Muscle of leg (tissue), 16 donors: ENCODE results near the gene SEPHS1. TPM values are rescaled to one million over a fixed set of nuclear protein-coding genes. Genes with fewer than 3 reads are reported as not detected.

ENCODE experiments used
- DNase-seq: peaks from one replicate; pipeline ENCODE4 v3.0.0; 2013
- H3K27ac ChIP-seq: one replicate; pipeline ENCODE4 v1.5.1; 2013; ENCODE audit warnings: mild to moderate bottlenecking, low read length, control low read depth
- H3K27me3 ChIP-seq: one replicate; pipeline ENCODE4 v1.6.1; 2013; ENCODE audit warnings: low read length; ENCODE audit not compliant: control insufficient read depth, insufficient read depth
- H3K36me3 ChIP-seq: one replicate; pipeline ENCODE4 v1.6.1; 2013; ENCODE audit warnings: low read length; ENCODE audit not compliant: control insufficient read depth, insufficient read depth
- H3K4me1 ChIP-seq: one replicate; pipeline ENCODE4 v1.6.1; 2013; ENCODE audit warnings: low read length; ENCODE audit not compliant: control insufficient read depth, insufficient read depth
- H3K4me3 ChIP-seq: one replicate; pipeline ENCODE4 v1.5.1; 2013; ENCODE audit warnings: low read length, control low read depth
- H3K9me3 ChIP-seq: replicated peaks from 2 replicates; pipeline ENCODE4 v1.6.1; 2013; ENCODE audit warnings: low read depth, low read length; ENCODE audit not compliant: control insufficient read depth
- whole genome bisulfite sequencing: methylation state at CpG from one replicate; pipeline ENCODE4 v1.1.5; 2013; ENCODE audit warnings: missing lambda C conversion rate; ENCODE audit not compliant: insufficient coverage; 5-methylcytosine and 5-hydroxymethylcytosine counted together
- long read RNA-seq, 11 donors: transcript quantifications; one replicate each; lab custom pipeline, GENCODE V29; 2026
- polyA plus RNA-seq, 8 donors: library from polyadenylated mRNA; unstranded; fragments of 120-200 nt; gene quantifications; one replicate each; pipeline versions ENCODE4 v1.2.1 to v1.2.3, GENCODE V29; 2013; ENCODE audit warnings: inconsistent platforms in 1 of 8, low replicate concordance in 1 of 8; ENCODE audit not compliant: insufficient read length in 8 of 8, insufficient read depth in 1 of 8
- total RNA-seq: library from RNA; stranded (reverse); fragments of 120-200 nt; gene quantifications from one replicate; pipeline ENCODE4 v1.2.4, GENCODE V29; 2013

Gene SEPHS1
- total RNA-seq (40.1 TPM), polyA plus RNA-seq (10 to 100 TPM; 51.8 to 76.0 (median 62.7) TPM)
- long read RNA-seq, donor 1, partial matches to known transcripts, result 6 of 9 reads
- long read RNA-seq, donor 1, other reads (novel, unspliced or antisense), result 0 of 9 reads
- long read RNA-seq, donor 2, partial matches to known transcripts, result 0 of 1 reads
- long read RNA-seq, donor 2, other reads (novel, unspliced or antisense), result 0 of 1 reads
- long read RNA-seq, donor 3, transcript SEPHS1-201 (9 exons, 3,273 nt), result major isoform, 16 of 52 reads
- long read RNA-seq, donor 3, partial matches to known transcripts, result 29 of 52 reads
- long read RNA-seq, donor 3, other reads (novel, unspliced or antisense), result 7 of 52 reads
- long read RNA-seq, donor 4, transcript SEPHS1-201 (9 exons, 3,273 nt), result major isoform, 5 of 13 reads
- long read RNA-seq, donor 4, partial matches to known transcripts, result 0 of 13 reads
- long read RNA-seq, donor 4, other reads (novel, unspliced or antisense), result 8 of 13 reads
- long read RNA-seq, donor 5, transcript SEPHS1-201 (9 exons, 3,273 nt), result major isoform, 30 of 87 reads
- long read RNA-seq, donor 5, partial matches to known transcripts, result 39 of 87 reads
- long read RNA-seq, donor 5, other reads (novel, unspliced or antisense), result 15 of 87 reads
- long read RNA-seq, donor 6, transcript SEPHS1-201 (9 exons, 3,273 nt), result major isoform, 19 of 53 reads
- long read RNA-seq, donor 6, partial matches to known transcripts, result 19 of 53 reads
- long read RNA-seq, donor 6, other reads (novel, unspliced or antisense), result 13 of 53 reads
- long read RNA-seq, donor 7, transcript SEPHS1-201 (9 exons, 3,273 nt), result major isoform, 10 of 34 reads
- long read RNA-seq, donor 7, partial matches to known transcripts, result 14 of 34 reads
- long read RNA-seq, donor 7, other reads (novel, unspliced or antisense), result 10 of 34 reads
- long read RNA-seq, donor 8, transcript SEPHS1-201 (9 exons, 3,273 nt), result major isoform, 8 of 8 reads
- long read RNA-seq, donor 8, partial matches to known transcripts, result 0 of 8 reads
- long read RNA-seq, donor 8, other reads (novel, unspliced or antisense), result 0 of 8 reads
- long read RNA-seq, donor 9, transcript SEPHS1-201 (9 exons, 3,273 nt), result major isoform, 9 of 16 reads
- long read RNA-seq, donor 9, partial matches to known transcripts, result 7 of 16 reads
- long read RNA-seq, donor 9, other reads (novel, unspliced or antisense), result 0 of 16 reads
- long read RNA-seq, donor 10, transcript SEPHS1-201 (9 exons, 3,273 nt), result major isoform, 10 of 22 reads
- long read RNA-seq, donor 10, partial matches to known transcripts, result 0 of 22 reads
- long read RNA-seq, donor 10, other reads (novel, unspliced or antisense), result 11 of 22 reads
- long read RNA-seq, donor 11, transcript SEPHS1-201 (9 exons, 3,273 nt), result major isoform, 10 of 23 reads
- long read RNA-seq, donor 11, partial matches to known transcripts, result 7 of 23 reads
- long read RNA-seq, donor 11, other reads (novel, unspliced or antisense), result 6 of 23 reads

- Histone ChIP-seq H3K9me3 (no peaks in the 10 kb centered on the region), H3K27ac (peak within 1 kb of the TSS; percentile 97), H3K4me1 (peaks cover 22% of the 10 kb centered on the region), H3K27me3 (peaks cover 21% of the 10 kb centered on the region), H3K4me3 (peak within 1 kb of the TSS; percentile 81), H3K36me3 (peaks cover 4% of the 10 kb centered on the region)
- WGBS, result under 1% methylated on average over 58 of the region's 65 CpGs
- DNase-seq, result peak; percentile 89
Observed at GRCh38 chr10:13348216-13349017, at the start of gene SEPHS1. SEPHS1 (minus strand) TSS chr10:13348293; CDS start chr10:13344950, 3,343 bp downstream.

- WGBS, result 100% methylated on average over 3 of the region's 3 CpGs
- H3K27me3 ChIP-seq, result no peaks in the 10 kb centered on the region
- no peak for DNase-seq
- no peak overlapping the region for H3K4me3 ChIP-seq
- no peaks in the 10 kb centered on the region for H3K36me3 ChIP-seq
- no peak overlapping the region for H3K27ac ChIP-seq
- peaks cover 2% of the 10 kb centered on the region for H3K9me3 ChIP-seq
- H3K4me1 ChIP-seq, result no peaks in the 10 kb centered on the region
Observed at GRCh38 chr10:13397052-13397451, 49.0 kb upstream of the SEPHS1 start.

DNA sequence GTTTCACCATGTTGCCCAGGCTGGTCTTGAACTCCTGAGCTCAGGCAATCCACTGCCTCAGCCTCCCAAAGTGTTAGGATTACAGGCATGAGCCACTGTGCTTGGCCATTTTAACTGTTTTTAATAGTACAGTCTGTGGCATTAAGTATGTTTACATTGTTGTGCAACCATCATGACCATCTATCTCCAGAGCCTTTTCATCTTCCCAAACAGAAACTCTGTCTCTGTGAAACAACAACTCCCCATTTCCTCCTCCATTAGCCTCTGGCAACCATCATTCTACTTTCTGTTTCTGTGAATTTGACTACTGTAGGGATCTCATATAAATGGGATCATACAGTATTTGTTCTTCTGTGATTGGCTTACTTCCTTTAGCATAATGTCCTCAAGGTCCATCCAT is 48.3 kb upstream of the SEPHS1 start:
- Histone ChIP-seq H3K4me3 (no peak overlapping the region), H3K27me3 (no peaks in the 10 kb centered on the region), H3K9me3 (peaks cover 2% of the 10 kb centered on the region), H3K4me1 (no peaks in the 10 kb centered on the region), H3K36me3 (no peaks in the 10 kb centered on the region), H3K27ac (no peak overlapping the region)
- DNase-seq, result no peak

DNA sequence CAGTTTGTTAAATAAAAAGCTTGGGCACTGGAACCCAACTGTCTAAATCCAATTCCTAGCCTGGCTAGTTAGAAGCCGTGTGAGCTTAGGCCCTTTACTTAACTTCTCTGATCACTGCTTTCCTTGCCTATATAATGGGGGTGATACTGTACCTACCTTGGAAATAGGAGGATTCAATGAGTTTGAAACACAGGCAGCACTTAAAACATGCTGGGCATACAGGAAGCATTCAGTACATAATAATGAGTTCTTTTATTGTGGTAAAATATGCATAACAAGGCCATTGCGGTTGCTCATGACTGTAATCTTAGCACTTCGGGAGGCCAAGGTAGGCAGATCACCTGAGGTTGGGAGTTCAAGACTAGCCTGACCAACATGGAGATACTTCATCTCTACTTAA is 47.4 kb upstream of the SEPHS1 start:
- Histone ChIP-seq H3K27ac (no peak overlapping the region), H3K4me3 (no peak overlapping the region), H3K9me3 (peaks cover 2% of the 10 kb centered on the region), H3K36me3 (no peaks in the 10 kb centered on the region), H3K27me3 (no peaks in the 10 kb centered on the region), H3K4me1 (peaks cover 1% of the 10 kb centered on the region)
- no peak for DNase-seq
- WGBS, result no CpG with 5 or more reads among the region's 3 CpGs

GRCh38 chr10:13393640-13394039 is 45.5 kb upstream of the SEPHS1 start:
- Histone ChIP-seq H3K27ac (no peak overlapping the region), H3K4me1 (peaks cover 3% of the 10 kb centered on the region), H3K9me3 (no peaks in the 10 kb centered on the region), H3K36me3 (no peaks in the 10 kb centered on the region), H3K4me3 (no peak overlapping the region), H3K27me3 (no peaks in the 10 kb centered on the region)
- no peak for DNase-seq
- no CpG with 5 or more reads among the region's 4 CpGs for WGBS

DNA sequence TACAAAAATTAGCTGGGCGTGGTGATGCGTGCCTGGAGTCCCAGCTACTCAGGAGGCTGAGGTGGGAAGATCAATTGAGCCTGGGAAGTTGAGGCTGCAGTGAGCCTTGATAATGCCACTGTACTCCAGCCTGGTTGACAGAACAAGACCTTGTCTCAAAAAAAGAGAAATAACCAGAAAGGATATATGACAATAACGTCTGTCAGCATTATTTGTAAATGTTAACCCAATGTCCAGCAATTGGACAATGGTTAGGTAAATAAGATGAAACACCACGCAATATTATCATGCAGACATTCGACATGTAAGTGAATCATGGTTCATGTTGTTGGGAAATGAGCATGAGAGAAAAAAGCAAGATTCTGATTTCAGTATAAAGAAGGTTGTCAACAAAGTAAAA is 44.6 kb upstream of the SEPHS1 start:
- 92% methylated on average over 2 of the region's 5 CpGs for WGBS
- Histone ChIP-seq H3K27ac (no peak overlapping the region), H3K4me3 (no peak overlapping the region), H3K27me3 (no peaks in the 10 kb centered on the region), H3K9me3 (no peaks in the 10 kb centered on the region), H3K4me1 (peaks cover 3% of the 10 kb centered on the region), H3K36me3 (no peaks in the 10 kb centered on the region)
- DNase-seq, result no peak

DNA sequence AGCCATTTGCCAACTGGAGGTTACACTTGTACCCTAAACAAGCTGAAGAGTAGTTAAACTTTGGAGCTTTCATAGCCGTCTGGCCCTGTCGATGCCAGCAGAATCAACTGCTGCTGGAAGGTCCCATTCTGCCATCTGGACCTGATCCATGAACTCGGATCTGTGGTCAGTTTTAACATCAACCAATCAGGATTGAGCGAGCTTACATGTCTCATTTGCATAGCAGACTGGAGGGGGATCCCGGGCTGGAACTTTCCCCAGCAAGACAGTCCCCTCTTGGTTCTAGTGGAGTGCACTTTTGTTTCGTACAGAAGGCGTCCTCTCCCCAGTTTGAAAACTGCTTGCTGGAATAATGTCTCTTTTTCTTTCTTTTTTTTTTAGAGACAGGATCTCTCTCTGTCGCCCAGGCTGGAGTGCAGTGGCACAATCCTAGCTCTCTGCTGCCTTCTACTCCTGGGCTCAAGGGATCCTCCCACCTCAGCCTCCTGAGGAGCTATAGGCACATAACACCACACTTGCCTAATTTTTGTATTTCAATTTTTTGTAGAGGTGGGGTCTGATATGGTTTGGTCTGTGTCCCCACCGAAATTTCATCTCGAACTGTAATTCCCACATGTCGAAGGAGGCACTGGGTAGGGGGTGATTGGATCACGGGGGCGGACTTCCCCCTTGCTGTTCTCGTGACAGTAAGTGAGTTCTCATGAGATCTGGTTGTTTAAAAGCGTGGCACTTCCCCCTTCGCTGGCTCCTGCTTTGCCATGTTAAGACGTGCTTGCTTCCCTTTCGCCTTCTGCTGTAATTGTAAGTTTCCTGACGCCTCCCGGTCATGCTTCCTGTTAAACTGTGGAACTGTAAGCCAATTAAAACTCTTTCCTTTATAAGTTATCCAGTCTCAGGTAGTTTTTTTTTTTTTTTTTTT is 42.8 kb upstream of the SEPHS1 start:
- Histone ChIP-seq H3K9me3 (no peaks in the 10 kb centered on the region), H3K4me3 (no peak overlapping the region), H3K36me3 (no peaks in the 10 kb centered on the region), H3K27me3 (peaks cover 3% of the 10 kb centered on the region), H3K4me1 (peaks cover 3% of the 10 kb centered on the region), H3K27ac (no peak overlapping the region)
- 36% methylated on average over 10 of the region's 20 CpGs for WGBS
- DNase-seq, result peak; percentile 63

DNA sequence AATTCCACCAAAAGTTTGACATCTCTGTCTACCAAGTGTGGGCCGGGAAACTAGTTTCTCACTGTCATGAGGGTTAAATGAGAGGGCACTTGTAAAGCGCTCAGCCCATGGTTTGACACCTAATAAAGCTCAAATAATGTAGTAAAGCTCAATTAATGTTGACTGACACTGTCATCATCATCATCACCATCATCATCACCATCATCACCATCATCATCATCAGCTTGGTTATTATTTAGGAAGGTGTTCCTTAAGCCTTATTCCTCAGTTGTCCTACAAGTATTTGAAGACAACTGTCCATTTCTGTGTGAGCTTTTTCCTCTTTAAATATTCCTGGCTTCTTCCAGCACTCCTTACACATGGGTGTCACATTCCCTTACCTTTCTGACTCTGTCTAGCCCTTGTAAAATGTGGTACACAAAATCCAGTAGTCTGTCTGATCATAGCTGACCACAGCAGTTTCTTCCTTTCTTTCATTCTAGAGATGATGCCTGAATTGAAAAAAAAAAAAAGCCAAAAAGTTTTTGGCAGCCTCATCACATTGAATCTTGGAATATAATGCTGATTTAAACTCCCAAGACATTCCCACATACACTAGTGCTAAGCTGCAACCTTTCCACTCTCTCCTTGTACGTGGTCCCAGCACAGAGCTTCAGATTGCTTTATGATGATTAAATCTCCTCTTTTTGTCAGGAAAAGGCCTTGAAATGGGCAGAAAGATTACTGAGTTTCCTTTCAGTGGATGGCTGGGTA is 40.6 kb upstream of the SEPHS1 start:
- H3K4me1 ChIP-seq, result peaks cover 3% of the 10 kb centered on the region
- WGBS, result no CpG with 5 or more reads among the region's 3 CpGs
- H3K27ac ChIP-seq, result no peak overlapping the region
- DNase-seq, result peak; percentile 65
- H3K4me3 ChIP-seq, result no peak overlapping the region
- H3K36me3 ChIP-seq, result no peaks in the 10 kb centered on the region
- H3K27me3 ChIP-seq, result peaks cover 11% of the 10 kb centered on the region
- no peaks in the 10 kb centered on the region for H3K9me3 ChIP-seq
